GM12878 (cell line): ENCODE results near the gene KIF3A. TPM values are rescaled to one million over a fixed set of nuclear protein-coding genes. Genes with fewer than 3 reads are reported as not detected.
A peak's percentile ranks its signal among the peaks of the same experiment; 100 is the strongest.

Source experiments
- ASH2L ChIP-seq: fragments of 300-600, 200-600 bp; sonication (generic); IDR thresholded peaks from 2 replicates; pipeline ENCODE4 v1.6.1; 2017; ENCODE audit warnings: low read depth, mild to moderate bottlenecking, borderline replicate concordance
- ATF7 ChIP-seq: fragments of 450-650 bp; IDR thresholded peaks from 2 replicates; pipeline ENCODE4 v1.6.1; 2016; ENCODE audit warnings: low read depth, mild to moderate bottlenecking
- BCL11A ChIP-seq: IDR thresholded peaks from 2 replicates; pipeline ENCODE4 v1.6.1; 2011; ENCODE audit warnings: low read depth, low read length
- FOXM1 ChIP-seq: IDR thresholded peaks from 2 replicates; pipeline ENCODE4 v1.6.1; 2012; ENCODE audit warnings: low read depth, mild to moderate bottlenecking, inconsistent platforms, low read length, moderate library complexity
- GATAD2B ChIP-seq: fragments of 450-650 bp; conservative IDR thresholded peaks from 2 replicates; pipeline ENCODE4 v1.6.1; 2017; ENCODE audit warnings: low read depth, mild to moderate bottlenecking, moderate library complexity
- HDGF ChIP-seq: fragments of 450-650 bp; IDR thresholded peaks from 2 replicates; pipeline ENCODE4 v1.6.1; 2016; ENCODE audit warnings: antibody characterized with exemption
- IKZF1 ChIP-seq: fragments of 450-650 bp; conservative IDR thresholded peaks from 2 replicates; pipeline ENCODE4 v1.6.1; 2017; ENCODE audit warnings: antibody characterized with exemption, mild to moderate bottlenecking
- KAT2A ChIP-seq: conservative IDR thresholded peaks from 2 replicates; pipeline ENCODE4 v1.6.1; 2011; ENCODE audit warnings: low read depth, low read length; ENCODE audit not compliant: control insufficient read depth
- KLF5 ChIP-seq: fragments of 450-650 bp; IDR thresholded peaks from 2 replicates; pipeline ENCODE4 v1.6.1; 2014; ENCODE audit warnings: mild to moderate bottlenecking; ENCODE audit not compliant: partially characterized antibody
- NBN ChIP-seq: fragments of 450-650 bp; IDR thresholded peaks from 2 replicates; pipeline ENCODE4 v1.6.1; 2016
- NFYB ChIP-seq: IDR thresholded peaks from 2 replicates; pipeline ENCODE4 v1.6.1; 2011; ENCODE audit warnings: low read depth, mild to moderate bottlenecking, low read length, improper control_type of control experiment, moderate library complexity; ENCODE audit not compliant: insufficient read depth
- NR2F1 ChIP-seq: fragments of 450-650 bp; conservative IDR thresholded peaks from 2 replicates; pipeline ENCODE4 v1.6.1; 2017; ENCODE audit warnings: mild to moderate bottlenecking
- PML ChIP-seq: IDR thresholded peaks from 2 replicates; pipeline ENCODE4 v1.6.1; 2012; ENCODE audit warnings: low read length, inconsistent platforms
- RBBP5 ChIP-seq: fragments of 200-600 bp; sonication (generic); conservative IDR thresholded peaks from 2 replicates; pipeline ENCODE4 v1.6.1; 2016
- RCOR1 ChIP-seq: conservative IDR thresholded peaks from 2 replicates; pipeline ENCODE4 v1.6.1; 2012; ENCODE audit warnings: low read depth, low read length, improper control_type of control experiment
- SIN3A ChIP-seq: IDR thresholded peaks from 2 replicates; pipeline ENCODE4 v1.6.1; 2012; ENCODE audit warnings: low read depth, low read length, improper control_type of control experiment
- SMAD1 ChIP-seq: fragments of 450-650 bp; IDR thresholded peaks from 2 replicates; pipeline ENCODE4 v1.6.1; 2018; ENCODE audit warnings: mild to moderate bottlenecking, low read depth; ENCODE audit not compliant: partially characterized antibody
- TARDBP ChIP-seq: IDR thresholded peaks from 2 replicates; pipeline ENCODE4 v1.6.1; 2016; ENCODE audit warnings: borderline replicate concordance
- TCF7 ChIP-seq: IDR thresholded peaks from 2 replicates; pipeline ENCODE4 v1.6.1; 2014; ENCODE audit warnings: antibody characterized with exemption, borderline replicate concordance
- WRNIP1 ChIP-seq: IDR thresholded peaks from 2 replicates; pipeline ENCODE4 v1.6.1; 2011; ENCODE audit warnings: low read depth, low read length, improper control_type of control experiment, borderline replicate concordance
- ZNF384 ChIP-seq: IDR thresholded peaks from 2 replicates; pipeline ENCODE4 v1.6.1; 2012; ENCODE audit warnings: low read depth, mild to moderate bottlenecking, low read length, improper control_type of control experiment, borderline replicate concordance
- ZZZ3 ChIP-seq: IDR thresholded peaks from 2 replicates; pipeline ENCODE4 v1.6.1; 2011; ENCODE audit warnings: low read depth; ENCODE audit not compliant: control insufficient read depth, insufficient read length
- polyA plus RNA-seq, 11 experiments: library from polyadenylated mRNA; depleted of rRNA in 4 of 11; unstranded in 6 of 11; stranded (reverse) in 5 of 11; fragments of >200 nt; fragmentation: Nextera tagmentation in 4 of 11; fragmentation: Illumina TruSeq in 1 of 11; extraction: Ambion mirVana in 4 of 11; extraction: Trizol in 1 of 11; gene quantifications; 1 replicate in 1 of 11; 2 replicates in 10 of 11; pipeline versions ENCODE4 v1.2.1 to v1.2.3, GENCODE V29; 2011 to 2016; ENCODE audit warnings: inconsistent platforms in 2 of 11, missing spikeins in 2 of 11, low read depth in 1 of 11
- total RNA-seq, 4 experiments: library from RNA; depleted of rRNA in 3 of 4; stranded (reverse); fragments of >200 nt in 3 of 4; fragmentation: Illumina TruSeq in 1 of 4; extraction: Trizol in 1 of 4; gene quantifications; 2 replicates each; pipeline versions ENCODE4 v1.2.1 to v1.2.3, GENCODE V29; 2013 to 2021
- TF ChIP-seq, protein P1 (sequence below): fragments of 450-650 bp; IDR thresholded peaks from 2 replicates; pipeline ENCODE4 v1.6.1; 2017; ENCODE audit warnings: mild to moderate bottlenecking
- TF ChIP-seq, protein P2 (sequence below): fragments of 450-650 bp; IDR thresholded peaks from 2 replicates; pipeline ENCODE4 v1.6.1; 2017; ENCODE audit warnings: borderline replicate concordance
- TF ChIP-seq, protein P3 (sequence below): fragments of 450-650 bp; IDR thresholded peaks from 2 replicates; pipeline ENCODE4 v1.6.1; 2016; ENCODE audit warnings: mild to moderate bottlenecking
- TF ChIP-seq, protein P4 (sequence below): fragments of 450-650 bp; IDR thresholded peaks from 2 replicates; pipeline ENCODE4 v1.6.1; 2014; ENCODE audit warnings: mild to moderate bottlenecking

The KIF3A gene
- total and polyA plus RNA-seq, 10 of the 15 experiments (the other 5 are each of a cell fraction or from before 2014, with no cell fraction given) = 2.7 to 36.5 (median 10.0) TPM

DNA sequence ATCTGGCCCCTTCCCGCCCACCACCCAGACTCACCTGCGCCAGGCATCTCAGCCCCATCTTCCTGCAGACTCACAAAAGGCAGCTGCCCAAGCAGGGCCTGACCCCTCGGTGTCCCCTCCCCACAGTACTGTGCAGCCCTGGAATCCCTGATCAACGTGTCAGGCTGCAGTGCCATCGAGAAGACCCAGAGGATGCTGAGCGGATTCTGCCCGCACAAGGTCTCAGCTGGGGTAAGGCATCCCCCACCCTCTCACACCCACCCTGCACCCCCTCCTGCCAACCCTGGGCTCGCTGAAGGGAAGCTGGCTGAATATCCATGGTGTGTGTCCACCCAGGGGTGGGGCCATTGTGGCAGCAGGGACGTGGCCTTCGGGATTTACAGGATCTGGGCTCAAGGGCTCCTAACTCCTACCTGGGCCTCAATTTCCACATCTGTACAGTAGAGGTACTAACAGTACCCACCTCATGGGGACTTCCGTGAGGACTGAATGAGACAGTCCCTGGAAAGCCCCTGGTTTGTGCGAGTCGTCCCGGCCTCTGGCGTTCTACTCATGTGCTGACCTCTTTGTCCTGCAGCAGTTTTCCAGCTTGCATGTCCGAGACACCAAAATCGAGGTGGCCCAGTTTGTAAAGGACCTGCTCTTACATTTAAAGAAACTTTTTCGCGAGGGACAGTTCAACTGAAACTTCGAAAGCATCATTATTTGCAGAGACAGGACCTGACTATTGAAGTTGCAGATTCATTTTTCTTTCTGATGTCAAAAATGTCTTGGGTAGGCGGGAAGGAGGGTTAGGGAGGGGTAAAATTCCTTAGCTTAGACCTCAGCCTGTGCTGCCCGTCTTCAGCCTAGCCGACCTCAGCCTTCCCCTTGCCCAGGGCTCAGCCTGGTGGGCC lies 77.5 kb downstream of the KIF3A start (continued):
- TF ChIP-seq, protein P1, sequence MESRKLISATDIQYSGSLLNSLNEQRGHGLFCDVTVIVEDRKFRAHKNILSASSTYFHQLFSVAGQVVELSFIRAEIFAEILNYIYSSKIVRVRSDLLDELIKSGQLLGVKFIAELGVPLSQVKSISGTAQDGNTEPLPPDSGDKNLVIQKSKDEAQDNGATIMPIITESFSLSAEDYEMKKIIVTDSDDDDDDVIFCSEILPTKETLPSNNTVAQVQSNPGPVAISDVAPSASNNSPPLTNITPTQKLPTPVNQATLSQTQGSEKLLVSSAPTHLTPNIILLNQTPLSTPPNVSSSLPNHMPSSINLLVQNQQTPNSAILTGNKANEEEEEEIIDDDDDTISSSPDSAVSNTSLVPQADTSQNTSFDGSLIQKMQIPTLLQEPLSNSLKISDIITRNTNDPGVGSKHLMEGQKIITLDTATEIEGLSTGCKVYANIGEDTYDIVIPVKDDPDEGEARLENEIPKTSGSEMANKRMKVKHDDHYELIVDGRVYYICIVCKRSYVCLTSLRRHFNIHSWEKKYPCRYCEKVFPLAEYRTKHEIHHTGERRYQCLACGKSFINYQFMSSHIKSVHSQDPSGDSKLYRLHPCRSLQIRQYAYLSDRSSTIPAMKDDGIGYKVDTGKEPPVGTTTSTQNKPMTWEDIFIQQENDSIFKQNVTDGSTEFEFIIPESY = 0 out of 2 replicates have a peak, but pooled peaks have one; percentile 17
- TF ChIP-seq RCOR1 (no peak), GATAD2B (peak; percentile 42; the same call in 1 of the 2 replicates), NBN (no peak), KAT2A (no peak), RBBP5 (no peak), WRNIP1 (no peak), ZNF384 (no peak), NFYB (no peak), NR2F1 (peak; percentile 60; the same call in 1 of the 2 replicates), TARDBP (no peak), ASH2L (no peak), HDGF (no peak), ZZZ3 (no peak), BCL11A (no peak), SMAD1 (no peak), ATF7 (no peak), SIN3A (no peak), IKZF1 (peak; percentile 85), PML (no peak), FOXM1 (no peak), TCF7 (no peak), KLF5 (no peak)
- TF ChIP-seq, protein P2, sequence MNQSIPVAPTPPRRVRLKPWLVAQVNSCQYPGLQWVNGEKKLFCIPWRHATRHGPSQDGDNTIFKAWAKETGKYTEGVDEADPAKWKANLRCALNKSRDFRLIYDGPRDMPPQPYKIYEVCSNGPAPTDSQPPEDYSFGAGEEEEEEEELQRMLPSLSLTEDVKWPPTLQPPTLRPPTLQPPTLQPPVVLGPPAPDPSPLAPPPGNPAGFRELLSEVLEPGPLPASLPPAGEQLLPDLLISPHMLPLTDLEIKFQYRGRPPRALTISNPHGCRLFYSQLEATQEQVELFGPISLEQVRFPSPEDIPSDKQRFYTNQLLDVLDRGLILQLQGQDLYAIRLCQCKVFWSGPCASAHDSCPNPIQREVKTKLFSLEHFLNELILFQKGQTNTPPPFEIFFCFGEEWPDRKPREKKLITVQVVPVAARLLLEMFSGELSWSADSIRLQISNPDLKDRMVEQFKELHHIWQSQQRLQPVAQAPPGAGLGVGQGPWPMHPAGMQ = no peak
- TF ChIP-seq, protein P3, sequence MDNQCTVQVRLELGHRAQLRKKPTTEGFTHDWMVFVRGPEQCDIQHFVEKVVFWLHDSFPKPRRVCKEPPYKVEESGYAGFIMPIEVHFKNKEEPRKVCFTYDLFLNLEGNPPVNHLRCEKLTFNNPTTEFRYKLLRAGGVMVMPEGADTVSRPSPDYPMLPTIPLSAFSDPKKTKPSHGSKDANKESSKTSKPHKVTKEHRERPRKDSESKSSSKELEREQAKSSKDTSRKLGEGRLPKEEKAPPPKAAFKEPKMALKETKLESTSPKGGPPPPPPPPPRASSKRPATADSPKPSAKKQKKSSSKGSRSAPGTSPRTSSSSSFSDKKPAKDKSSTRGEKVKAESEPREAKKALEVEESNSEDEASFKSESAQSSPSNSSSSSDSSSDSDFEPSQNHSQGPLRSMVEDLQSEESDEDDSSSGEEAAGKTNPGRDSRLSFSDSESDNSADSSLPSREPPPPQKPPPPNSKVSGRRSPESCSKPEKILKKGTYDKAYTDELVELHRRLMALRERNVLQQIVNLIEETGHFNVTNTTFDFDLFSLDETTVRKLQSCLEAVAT = peak; percentile 89
- TF ChIP-seq, protein P4, sequence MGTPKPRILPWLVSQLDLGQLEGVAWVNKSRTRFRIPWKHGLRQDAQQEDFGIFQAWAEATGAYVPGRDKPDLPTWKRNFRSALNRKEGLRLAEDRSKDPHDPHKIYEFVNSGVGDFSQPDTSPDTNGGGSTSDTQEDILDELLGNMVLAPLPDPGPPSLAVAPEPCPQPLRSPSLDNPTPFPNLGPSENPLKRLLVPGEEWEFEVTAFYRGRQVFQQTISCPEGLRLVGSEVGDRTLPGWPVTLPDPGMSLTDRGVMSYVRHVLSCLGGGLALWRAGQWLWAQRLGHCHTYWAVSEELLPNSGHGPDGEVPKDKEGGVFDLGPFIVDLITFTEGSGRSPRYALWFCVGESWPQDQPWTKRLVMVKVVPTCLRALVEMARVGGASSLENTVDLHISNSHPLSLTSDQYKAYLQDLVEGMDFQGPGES = no peak
